Spleen (tissue), 13 donors: ENCODE results near the gene OR10D3. TPM values are rescaled to one million over a fixed set of nuclear protein-coding genes. Genes with fewer than 3 reads are reported as not detected.

Experiments
- DNase-seq: peaks from one replicate; pipeline ENCODE4 v3.0.0-alpha.2; 2020
- H3K27ac ChIP-seq, 8 donors: fragments of 200-600 bp; sonication (generic) in 7 of 8; 1 replicate in 4 of 8; 2 replicates in 4 of 8; pipeline versions ENCODE4 v1.5.0 to v1.8.0; 2016 to 2021; ENCODE audit warnings: inconsistent platforms in 4 of 8, mild to moderate bottlenecking in 4 of 8, moderate library complexity in 1 of 8
- H3K27me3 ChIP-seq, 7 donors: fragments of 200-600 bp; sonication (generic) in 6 of 7; replicated peaks in 1 of 7; 1 replicate in 4 of 7; 2 replicates in 3 of 7; pipeline versions ENCODE4 v1.5.0 to v1.8.0; 2016 to 2021; ENCODE audit warnings: inconsistent platforms in 3 of 7, mild to moderate bottlenecking in 1 of 7
- H3K36me3 ChIP-seq, 6 donors: fragments of 200-600 bp; sonication (generic) in 5 of 6; 1 replicate in 4 of 6; 2 replicates in 2 of 6; pipeline versions ENCODE4 v1.5.0 to v1.8.0; 2016 to 2021; ENCODE audit warnings: inconsistent platforms in 2 of 6
- H3K4me1 ChIP-seq, 6 donors: fragments of 200-600 bp; sonication (generic) in 5 of 6; 1 replicate in 3 of 6; 2 replicates in 3 of 6; pipeline versions ENCODE4 v1.5.0 to v1.8.0; 2016 to 2021; ENCODE audit warnings: inconsistent platforms in 3 of 6
- H3K4me3 ChIP-seq, 8 donors: fragments of 200-600 bp; sonication (generic) in 7 of 8; 1 replicate in 4 of 8; 2 replicates in 4 of 8; pipeline versions ENCODE4 v1.5.0 to v1.8.0; 2016 to 2021; ENCODE audit warnings: inconsistent platforms in 4 of 8, mild to moderate bottlenecking in 4 of 8, moderate library complexity in 2 of 8
- H3K9me3 ChIP-seq, 8 donors: fragments of 200-600 bp; sonication (generic) in 7 of 8; 1 replicate in 4 of 8; 2 replicates in 4 of 8; pipeline versions ENCODE4 v1.5.0 to v1.8.0; 2016 to 2021; ENCODE audit warnings: inconsistent platforms in 4 of 8
- CTCF ChIP-seq, 11 experiments: fragments of 200-600 bp in 7 of 11; fragments of 450-650 bp in 4 of 11; sonication (generic) in 4 of 11; IDR thresholded peaks in 8 of 11; conservative IDR thresholded peaks in 3 of 11; 1 replicate in 7 of 11; 2 replicates in 4 of 11; pipeline versions ENCODE4 v1.4.0 to v1.8.0; 2016 to 2021; ENCODE audit warnings: antibody characterized with exemption in 11 of 11, inconsistent platforms in 4 of 11, mild to moderate bottlenecking in 1 of 11
- POLR2A ChIP-seq, 3 donors: fragments of 450-650 bp; IDR thresholded peaks; one replicate each; pipeline ENCODE4 v1.5.1; 2017; ENCODE audit warnings: antibody characterized with exemption in 3 of 3, mild to moderate bottlenecking in 1 of 3
- POLR2AphosphoS5 ChIP-seq, 3 donors: sonication (generic); formaldehyde crosslinking; IDR thresholded peaks; one replicate each; pipeline ENCODE4 v1.5.1; 2017; ENCODE audit warnings: antibody characterized with exemption in 3 of 3
- WGBS, 5 donors: extraction: QIAGEN DNeasy Blood & Tissue Kit in 3 of 5; methylation state at CpG; one replicate each; pipeline versions ENCODE4 v1.1.5 to v1.1.7; 2013 to 2018; 5-methylcytosine and 5-hydroxymethylcytosine counted together
- intact Hi-C: fragments of 100-400 bp; cut with DNase I; formaldehyde crosslinking; loops from one replicate; pipeline ENCODE4 v1.15.0; 2023; ENCODE audit warnings: low total_unique reads
- long read RNA-seq, 2 donors: transcript quantifications; one replicate each; lab custom pipeline, GENCODE V29; 2026
- polyA plus RNA-seq, 3 donors: library from polyadenylated mRNA; stranded (reverse); fragments of 200-250 nt; gene quantifications; one replicate each; pipeline ENCODE4 v1.2.1, GENCODE V29; 2013
- total RNA-seq, 7 donors: library from RNA; depleted of rRNA in 3 of 7; stranded (reverse); fragments of >200 nt in 3 of 7; fragmentation: NEBNext Ultra II Directional in 4 of 7; extraction: Animal tissue kit (Norgen Biotek cat#: 25700) in 4 of 7; gene quantifications; one replicate each; pipeline versions ENCODE4 v1.1.0 to v1.2.1, GENCODE V29; 2016 to 2021
- donor health status: healthy with polysubstance abuse.
- donor health status: DM: no; HTN: no; CAD: no; lungs with moderate emphysema.
- donor health status: DM: no; HTN: no; CAD: no.
- donor health status: Bipolar disorder and iron deficiency.
- donor health status: healthy.
- donor health status: DM: no; HTN: no; CAD: no.
- donor health status: DM: yes; HTN: yes; CAD: no.

Gene OR10D3
- total RNA-seq: not detected
- polyA plus RNA-seq: not detected
- long read RNA-seq, donor 1: 0 reads
- long read RNA-seq, donor 2: 0 reads

GRCh38 chr11:124183068-124183467 is at the start of gene OR10D3:
Gene OR10D3, plus strand, starts transcription at chr11:124183345. Its CDS starts 1,925 bp downstream, at chr11:124185270.
- Histone ChIP-seq H3K27me3 (no peaks in the 10 kb centered on the region), H3K4me3 (no peak within 1 kb of the TSS), H3K36me3 (no peaks in the 10 kb centered on the region), H3K4me1 (no peaks in the 10 kb centered on the region), H3K27ac (no peak within 1 kb of the TSS), H3K9me3 (no peaks in the 10 kb centered on the region)
- WGBS, 5 donors: 47 to 69% (median 53%) methylated on average over 3 of the region's 3 CpGs
- TF ChIP-seq CTCF (IDR thresholded peaks at IDR 0.05 in 8 of 11, conservative IDR thresholded peaks at IDR 0.05 in 3 of 11) (no peak), POLR2A (IDR thresholded peaks at IDR 0.05) (no peak), POLR2AphosphoS5 (IDR thresholded peaks at IDR 0.05) (no peak)
- DNase-seq: no peak
- intact Hi-C loops: no loop called here

- Histone ChIP-seq H3K27me3 (no peaks in the 10 kb centered on the region), H3K27ac (no peak overlapping the region), H3K36me3 (peaks cover 0 to 75% (median 14%) of the 10 kb centered on the region in 6 donors), H3K4me3 (no peak overlapping the region), H3K4me1 (no peaks in the 10 kb centered on the region), H3K9me3 (peaks cover 0 to 18% (median 12%) of the 10 kb centered on the region in 8 donors)
- DNase-seq: no peak
- WGBS, 5 donors: 92 to 98% (median 95%) methylated on average over 2 of the region's 2 CpGs
- no peak for TF ChIP-seq POLR2AphosphoS5 (IDR thresholded peaks at IDR 0.05)
- no peak for TF ChIP-seq CTCF (IDR thresholded peaks at IDR 0.05 in 8 of 11, conservative IDR thresholded peaks at IDR 0.05 in 3 of 11)
- TF ChIP-seq POLR2A (IDR thresholded peaks at IDR 0.05): no peak
- intact Hi-C loops: no loop called here
Measured at GRCh38 chr11:124143034-124143433, 40.1 kb upstream of the OR10D3 start.

- Histone ChIP-seq H3K27ac (no peak overlapping the region), H3K4me3 (no peak overlapping the region), H3K36me3 (peaks cover 0 to 34% (median 4%) of the 10 kb centered on the region in 6 donors), H3K4me1 (no peaks in the 10 kb centered on the region), H3K27me3 (no peaks in the 10 kb centered on the region), H3K9me3 (peaks cover 0 to 5% (median 0%) of the 10 kb centered on the region in 8 donors)
- 76 to 87% (median 81%) methylated on average over 2 of the region's 2 CpGs for WGBS, 5 donors
- DNase-seq: no peak
- intact Hi-C loops: no loop called here
- TF ChIP-seq CTCF (IDR thresholded peaks at IDR 0.05 in 8 of 11, conservative IDR thresholded peaks at IDR 0.05 in 3 of 11) (no peak), POLR2A (IDR thresholded peaks at IDR 0.05) (no peak), POLR2AphosphoS5 (IDR thresholded peaks at IDR 0.05) (no peak)
Measured at GRCh38 chr11:124147951-124148350, 35.2 kb upstream of the OR10D3 start.

GRCh38 chr11:124150684-124151083 is 32.5 kb upstream of the OR10D3 start:
- TF ChIP-seq POLR2AphosphoS5 (IDR thresholded peaks at IDR 0.05) (no peak), POLR2A (IDR thresholded peaks at IDR 0.05) (no peak), CTCF (IDR thresholded peaks at IDR 0.05 in 8 of 11, conservative IDR thresholded peaks at IDR 0.05 in 3 of 11) (no peak)
- 31 to 57% (median 45%) methylated on average over 5 of the region's 5 CpGs for WGBS, 5 donors
- intact Hi-C loops: no loop called here

More at GRCh38 chr11:124150684-124151083, 32.5 kb upstream of the OR10D3 start:
- Histone ChIP-seq H3K27ac (no peak overlapping the region), H3K4me1 (no peaks in the 10 kb centered on the region), H3K4me3 (no peak overlapping the region), H3K27me3 (no peaks in the 10 kb centered on the region), H3K36me3 (peaks cover 0 to 9% (median 0%) of the 10 kb centered on the region in 6 donors), H3K9me3 (peaks cover 0 to 5% (median 0%) of the 10 kb centered on the region in 8 donors)
- DNase-seq: no peak
